Left ventricle myocardium inferior (tissue), 1 donor: Measurements from ENCODE around the gene DENND1A. TPM values are rescaled to one million over a fixed set of nuclear protein-coding genes. Genes with fewer than 3 reads are reported as not detected.

ENCODE experiments used
- DNase-seq: peaks from one replicate; pipeline ENCODE4 v3.0.0-alpha.2; 2020
- H3K27ac ChIP-seq: fragments of 200-600 bp; replicated peaks from 2 replicates; pipeline ENCODE4 v1.8.0; 2021
- H3K27me3 ChIP-seq: fragments of 200-600 bp; 2 replicates; pipeline ENCODE4 v1.8.0; 2021; ENCODE audit warnings: low read depth
- H3K36me3 ChIP-seq: fragments of 200-600 bp; 2 replicates; pipeline ENCODE4 v1.8.0; 2021
- H3K4me1 ChIP-seq: fragments of 200-600 bp; 2 replicates; pipeline ENCODE4 v1.8.0; 2021
- H3K4me3 ChIP-seq: fragments of 200-600 bp; 2 replicates; pipeline ENCODE4 v1.8.0; 2021; ENCODE audit warnings: mild to moderate bottlenecking, moderate library complexity
- H3K9me3 ChIP-seq: fragments of 200-600 bp; replicated peaks from 2 replicates; pipeline ENCODE4 v1.8.0; 2021
- intact Hi-C: fragments of 100-400 bp; cut with micrococcal nuclease; formaldehyde crosslinking; loops from one replicate; pipeline ENCODE4 v1.11.0; 2022
- total RNA-seq: library from RNA; stranded (reverse); fragmentation: NEBNext Ultra II Directional; extraction: Animal tissue kit (Norgen Biotek cat#: 25700); gene quantifications from one replicate; pipeline ENCODE4 v1.2.1, GENCODE V29; 2021
- TF ChIP-seq, protein P1 (sequence below): fragments of 200-600 bp; IDR thresholded peaks from 2 replicates; pipeline ENCODE4 v1.8.0; 2021; ENCODE audit warnings: antibody characterized with exemption, mild to moderate bottlenecking, borderline replicate concordance
- donor health status: DM: no; HTN: yes; CAD: no; lungs with severe emphysema.

Gene DENND1A
- total RNA-seq, 1 donor from 2014 or later = 12.2 TPM

DNA sequence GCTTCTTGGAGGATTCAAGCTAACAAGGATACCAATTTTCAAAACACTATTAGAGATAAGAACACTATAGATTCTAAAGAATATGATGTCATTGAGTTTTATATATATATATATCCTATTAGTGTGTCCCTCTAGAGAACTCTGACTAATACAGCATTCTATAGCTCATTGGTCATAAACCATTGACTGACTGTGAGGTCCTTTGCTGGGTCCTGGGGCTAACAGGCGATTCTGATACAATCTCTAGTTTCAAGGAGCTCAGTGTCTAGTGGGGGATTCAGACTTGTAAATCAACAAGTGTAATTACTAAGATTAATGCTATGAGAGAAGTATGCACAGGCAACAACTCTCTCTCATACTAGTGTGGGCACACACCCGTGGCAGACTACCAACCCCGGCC is 234.5 kb downstream of the DENND1A start:
- Histone ChIP-seq H3K36me3 (no peaks in the 10 kb centered on the region), H3K9me3 (no peaks in the 10 kb centered on the region), H3K27ac (no peak overlapping the region), H3K4me3 (no peak overlapping the region), H3K4me1 (peaks cover 26% of the 10 kb centered on the region), H3K27me3 (no peaks in the 10 kb centered on the region)
- TF ChIP-seq, protein P1, sequence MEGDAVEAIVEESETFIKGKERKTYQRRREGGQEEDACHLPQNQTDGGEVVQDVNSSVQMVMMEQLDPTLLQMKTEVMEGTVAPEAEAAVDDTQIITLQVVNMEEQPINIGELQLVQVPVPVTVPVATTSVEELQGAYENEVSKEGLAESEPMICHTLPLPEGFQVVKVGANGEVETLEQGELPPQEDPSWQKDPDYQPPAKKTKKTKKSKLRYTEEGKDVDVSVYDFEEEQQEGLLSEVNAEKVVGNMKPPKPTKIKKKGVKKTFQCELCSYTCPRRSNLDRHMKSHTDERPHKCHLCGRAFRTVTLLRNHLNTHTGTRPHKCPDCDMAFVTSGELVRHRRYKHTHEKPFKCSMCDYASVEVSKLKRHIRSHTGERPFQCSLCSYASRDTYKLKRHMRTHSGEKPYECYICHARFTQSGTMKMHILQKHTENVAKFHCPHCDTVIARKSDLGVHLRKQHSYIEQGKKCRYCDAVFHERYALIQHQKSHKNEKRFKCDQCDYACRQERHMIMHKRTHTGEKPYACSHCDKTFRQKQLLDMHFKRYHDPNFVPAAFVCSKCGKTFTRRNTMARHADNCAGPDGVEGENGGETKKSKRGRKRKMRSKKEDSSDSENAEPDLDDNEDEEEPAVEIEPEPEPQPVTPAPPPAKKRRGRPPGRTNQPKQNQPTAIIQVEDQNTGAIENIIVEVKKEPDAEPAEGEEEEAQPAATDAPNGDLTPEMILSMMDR = no peak
- no peak for DNase-seq
- intact Hi-C loops = no loop called here

DNA sequence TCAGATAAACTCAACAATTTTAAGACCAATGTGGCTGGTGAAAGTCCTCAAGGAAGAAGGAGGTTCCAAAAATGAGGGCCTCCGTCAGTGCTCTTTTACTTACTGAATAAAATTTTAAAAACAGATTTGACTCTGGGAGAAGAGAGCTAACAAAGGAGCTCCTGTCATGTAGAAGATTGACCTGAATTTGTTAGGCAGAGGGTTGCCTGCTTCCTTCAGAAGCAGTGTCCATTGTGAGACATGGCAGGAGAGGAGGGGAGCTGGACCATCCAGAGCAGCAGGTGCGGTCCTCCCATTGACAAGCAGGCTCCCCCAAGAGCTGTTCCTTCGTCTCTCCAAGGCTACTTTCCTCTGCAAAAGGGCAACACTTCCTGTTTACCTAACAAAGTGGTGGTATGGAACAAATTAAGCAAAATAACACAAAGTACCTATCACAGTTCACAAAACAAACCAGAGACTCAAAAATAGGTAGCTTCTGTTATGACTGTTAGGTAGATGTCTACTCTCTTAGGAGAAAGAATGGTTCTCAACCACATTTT is 238.1 kb downstream of the DENND1A start:
- no peak overlapping the region for H3K4me3 ChIP-seq
- H3K27me3 ChIP-seq = no peaks in the 10 kb centered on the region
- H3K4me1 ChIP-seq = peaks cover 25% of the 10 kb centered on the region
- no peak overlapping the region for H3K27ac ChIP-seq
- DNase-seq = no peak
- no peaks in the 10 kb centered on the region for H3K36me3 ChIP-seq
- intact Hi-C loops = no loop called here
- TF ChIP-seq, protein P1 = no peak
- no peaks in the 10 kb centered on the region for H3K9me3 ChIP-seq

DNA sequence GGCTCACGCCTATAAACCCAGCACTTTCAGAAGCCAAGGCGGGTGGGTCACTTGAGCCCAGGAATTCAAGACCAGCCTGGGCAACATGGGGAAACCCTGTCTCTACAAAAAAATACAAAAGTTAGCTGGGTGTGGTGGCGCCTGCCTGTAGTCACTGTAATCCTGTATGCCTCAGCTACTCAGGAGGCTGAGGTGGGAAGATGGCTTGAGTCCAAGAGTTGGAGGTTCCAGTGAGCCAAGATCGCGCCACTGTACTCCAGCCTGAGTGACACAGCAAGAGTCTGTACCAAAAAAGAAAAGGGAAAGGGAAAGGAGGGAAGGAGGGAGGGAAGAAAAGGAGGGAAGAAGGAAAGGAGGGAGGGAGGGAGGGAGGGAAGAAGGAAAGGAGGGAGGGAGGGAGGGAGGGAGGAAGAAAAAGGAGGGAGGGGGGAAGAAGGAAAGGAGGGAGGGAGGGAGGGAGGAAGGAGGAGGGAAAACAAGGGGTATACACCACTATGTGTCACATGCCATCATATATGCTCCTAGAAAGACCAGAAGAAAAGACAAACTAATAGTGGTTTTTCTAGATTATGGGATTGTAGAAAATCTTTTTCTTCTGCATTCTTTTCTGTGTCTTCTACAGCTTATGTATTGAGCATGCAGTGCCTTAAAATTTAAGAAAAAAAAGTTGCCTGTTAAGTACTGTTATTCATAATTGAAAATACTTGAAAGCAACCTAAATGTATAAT is 240.1 kb downstream of the DENND1A start:
- H3K9me3 ChIP-seq = no peaks in the 10 kb centered on the region
- TF ChIP-seq, protein P1 = no peak
- H3K27ac ChIP-seq = no peak overlapping the region
- H3K27me3 ChIP-seq = no peaks in the 10 kb centered on the region
- DNase-seq = no peak
- no peak overlapping the region for H3K4me3 ChIP-seq
- H3K4me1 ChIP-seq = peaks cover 45% of the 10 kb centered on the region
- intact Hi-C loops = no loop called here
- H3K36me3 ChIP-seq = no peaks in the 10 kb centered on the region

DNA sequence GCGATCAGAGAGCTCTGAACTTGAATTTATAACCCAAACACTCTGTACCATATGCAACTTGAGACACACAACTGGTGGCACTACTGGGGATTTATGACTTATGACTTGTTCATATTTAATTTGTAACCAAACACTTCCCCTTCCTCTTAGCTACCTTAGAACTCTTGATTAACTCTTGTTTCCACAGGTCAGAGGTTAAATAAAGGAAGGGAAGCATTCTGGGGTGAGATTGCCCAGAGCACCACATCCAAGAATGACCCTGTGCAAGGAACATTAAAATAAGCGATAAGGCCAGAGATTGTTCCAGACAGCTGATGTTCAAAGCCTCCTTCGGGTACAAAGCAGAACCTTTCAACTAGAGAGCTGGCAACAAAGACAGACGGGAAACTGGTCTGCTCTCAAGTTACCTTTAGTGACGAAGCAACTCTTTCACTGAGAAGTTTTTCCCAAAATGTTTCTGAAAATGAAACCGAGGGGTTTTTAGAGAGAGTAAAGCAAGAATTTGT is 242.6 kb downstream of the DENND1A start:
- Histone ChIP-seq H3K27me3 (no peaks in the 10 kb centered on the region), H3K27ac (no peak overlapping the region)
- intact Hi-C loops = no loop called here

DNA sequence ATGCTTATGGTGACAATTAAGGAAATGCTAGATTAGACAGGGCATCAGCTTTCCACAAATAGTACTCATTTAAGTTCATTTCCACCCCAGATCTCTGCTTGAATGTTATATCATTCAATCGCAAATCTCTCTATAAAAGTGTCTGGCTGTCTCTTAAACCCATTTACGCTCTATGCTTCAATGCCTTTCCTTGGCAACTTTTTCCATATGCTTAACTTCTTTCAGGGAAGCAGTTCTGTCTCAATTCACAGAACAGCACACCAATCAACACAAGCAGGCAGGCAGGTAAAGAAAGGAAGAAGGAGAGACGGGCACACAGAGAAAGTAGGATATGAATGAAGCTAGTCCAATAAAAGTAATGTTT is 243.1 kb downstream of the DENND1A start:
- peaks cover 5% of the 10 kb centered on the region for H3K9me3 ChIP-seq
- H3K36me3 ChIP-seq = no peaks in the 10 kb centered on the region
- no peak overlapping the region for H3K4me3 ChIP-seq
- H3K27ac ChIP-seq = no peak overlapping the region
- no peak for DNase-seq
- no peaks in the 10 kb centered on the region for H3K27me3 ChIP-seq
- H3K4me1 ChIP-seq = peaks cover 45% of the 10 kb centered on the region
- TF ChIP-seq, protein P1 = no peak
- intact Hi-C loops = no loop called here

More for the DNA sequence above, 242.6 kb downstream of the DENND1A start:
- H3K9me3 ChIP-seq = no peaks in the 10 kb centered on the region
- H3K4me3 ChIP-seq = no peak overlapping the region
- no peaks in the 10 kb centered on the region for H3K36me3 ChIP-seq
- DNase-seq = no peak
- TF ChIP-seq, protein P1 = no peak
- H3K4me1 ChIP-seq = peaks cover 46% of the 10 kb centered on the region
